Endothelial cell of umbilical vein (primary cell): ENCODE measurements around the gene BMPR1A. TPM values are rescaled to one million over a fixed set of nuclear protein-coding genes. Genes with fewer than 3 reads are reported as not detected.

Experiments used
- BruUV-seq: library from RNA; stranded (reverse); fragments of 400-500 nt; replicated peaks from 2 replicates; lab custom pipeline; 2021; lab: Mats Ljungman, UMichigan
- CTCF ChIA-PET: fragments of 300-600, 350-600 bp; sonication (Branson Sonifier 250); formaldehyde crosslinking; loops from one replicate; lab custom pipeline; 2021; ENCODE audit warnings: antibody characterized with exemption, inconsistent platforms; lab: Charles Lee
- POLR2A ChIA-PET: fragments of 300-600, 350-600 bp; sonication (Branson Sonifier 250); formaldehyde crosslinking; loops from one replicate; lab custom pipeline; 2021; ENCODE audit warnings: antibody characterized with exemption, inconsistent platforms; lab: Charles Lee
- DNase-seq: peaks from one replicate; pipeline ENCODE4 v3.0.0-alpha.2; 2011; ENCODE audit warnings: low read depth, low spot score
- FAIRE-seq: peaks from 2 replicates; lab custom pipeline; 2011; peaks lifted over from hg19 to GRCh38; lab: Jason Lieb, UNC
- H2AFZ ChIP-seq: 2 replicates; pipeline ENCODE4 v1.6.0; 2012; ENCODE audit warnings: low read depth, low read length, control low read depth, inconsistent platforms
- H3K27ac ChIP-seq: 2 replicates; pipeline ENCODE4 v1.5.1; 2011; ENCODE audit warnings: low read depth, mild to moderate bottlenecking, control low read depth, low read length, moderate library complexity; ENCODE audit not compliant: insufficient read depth
- H3K27me3 ChIP-seq, 2 experiments: 2 replicates each; pipeline versions ENCODE4 v1.6.0 to v1.6.1; 2011; ENCODE audit warnings: low read length in 2 of 2, mixed read lengths in 1 of 2; ENCODE audit not compliant: control insufficient read depth in 2 of 2, insufficient read depth in 2 of 2
- H3K36me3 ChIP-seq, 2 experiments: 2 replicates in 1 of 2; 3 replicates in 1 of 2; pipeline ENCODE4 v1.5.1; 2011; ENCODE audit warnings: low read length in 2 of 2, mild to moderate bottlenecking in 1 of 2, moderate library complexity in 1 of 2; ENCODE audit not compliant: control insufficient read depth in 2 of 2, insufficient read depth in 2 of 2; ENCODE audit errors: extremely low read depth in 1 of 2
- H3K4me1 ChIP-seq: 3 replicates; pipeline ENCODE4 v1.5.1; 2011; ENCODE audit warnings: mild to moderate bottlenecking, low read length; ENCODE audit not compliant: control insufficient read depth, insufficient read depth; ENCODE audit errors: extremely low read depth
- H3K4me2 ChIP-seq: 2 replicates; pipeline ENCODE4 v1.6.1; 2011; ENCODE audit warnings: low read length, control low read depth, mixed read lengths; ENCODE audit not compliant: insufficient read depth
- H3K4me3 ChIP-seq, 3 experiments: fragments of 200-600 bp in 1 of 3; sonication (generic), shearing (Covaris generic) in 1 of 3; replicated peaks in 1 of 3; 2 replicates each; pipeline ENCODE4 v1.5.1; 2011 to 2016; ENCODE audit warnings: control low read depth in 3 of 3, low read length in 3 of 3, mild to moderate bottlenecking in 2 of 3, inconsistent platforms in 1 of 3, low read depth in 1 of 3, moderate library complexity in 1 of 3; ENCODE audit not compliant: insufficient read depth in 1 of 3
- H3K79me2 ChIP-seq: 2 replicates; pipeline ENCODE4 v1.6.0; 2012; ENCODE audit warnings: low read length, inconsistent platforms; ENCODE audit not compliant: control insufficient read depth, insufficient read depth
- H3K9ac ChIP-seq: replicated peaks from 2 replicates; pipeline ENCODE3; 2011; ENCODE audit warnings: low read length, control low read depth; ENCODE audit not compliant: insufficient read depth; ENCODE audit errors: extremely low read depth
- H3K9me1 ChIP-seq: replicated peaks from 3 replicates; pipeline ENCODE4 v1.6.0; 2011; ENCODE audit warnings: mild to moderate bottlenecking, low read length; ENCODE audit not compliant: control insufficient read depth, insufficient read depth; ENCODE audit errors: extremely low read depth
- H3K9me3 ChIP-seq: replicated peaks from 2 replicates; pipeline ENCODE4 v1.5.1; 2012; ENCODE audit warnings: low read length, inconsistent platforms; ENCODE audit not compliant: control insufficient read depth, insufficient read depth
- H4K20me1 ChIP-seq: replicated peaks from 2 replicates; pipeline ENCODE3; 2011; ENCODE audit warnings: mild to moderate bottlenecking, low read length; ENCODE audit not compliant: control insufficient read depth, insufficient read depth; ENCODE audit errors: extremely low read depth
- EZH2 ChIP-seq: IDR thresholded peaks from 2 replicates; pipeline ENCODE4 v1.6.1; 2012; ENCODE audit warnings: borderline replicate concordance, low read depth, mild to moderate bottlenecking, moderate library complexity, low read length, inconsistent platforms; ENCODE audit not compliant: severe bottlenecking
- FOS ChIP-seq: IDR thresholded peaks from 2 replicates; pipeline ENCODE4 v1.6.1; 2011; ENCODE audit warnings: mild to moderate bottlenecking, low read length, moderate library complexity, borderline replicate concordance; ENCODE audit not compliant: insufficient read depth
- GATA2 ChIP-seq: IDR thresholded peaks from 2 replicates; pipeline ENCODE4 v1.7.0; 2011; ENCODE audit warnings: low read depth, mild to moderate bottlenecking, moderate library complexity, mixed read lengths, low read length; ENCODE audit not compliant: insufficient read length, insufficient read depth
- JUN ChIP-seq: IDR thresholded peaks from 2 replicates; pipeline ENCODE4 v1.6.1; 2011; ENCODE audit warnings: borderline replicate concordance, low read depth; ENCODE audit not compliant: insufficient read length, insufficient read depth
- MYC ChIP-seq: IDR thresholded peaks from one replicate; pipeline ENCODE4 v1.6.1; 2011; ENCODE audit warnings: mild to moderate bottlenecking, low read depth, low read length
- POLR2A ChIP-seq: IDR thresholded peaks from 2 replicates; pipeline ENCODE4 v1.6.1; 2012; ENCODE audit warnings: low read depth, mild to moderate bottlenecking, control low read depth, low read length
- POLR2AphosphoS5 ChIP-seq: IDR thresholded peaks from 2 replicates; pipeline ENCODE4 v1.6.1; 2012; ENCODE audit warnings: low read depth, mild to moderate bottlenecking, control low read depth, low read length, moderate library complexity; ENCODE audit not compliant: insufficient read depth
- dilution Hi-C: fragments of 300-500 bp; cut with MboI; formaldehyde crosslinking; loops from one replicate; pipeline ENCODE4 v1.15.0; 2019; ENCODE audit warnings: low sequenced_read_pairs; ENCODE audit not compliant: extremely low pct_ligation_motif_present
- intact Hi-C: fragments of 100-400 bp; cut with micrococcal nuclease; formaldehyde crosslinking; loops from one replicate; pipeline ENCODE4 v1.10.0; 2022
- polyA plus RNA-seq, 4 experiments: library from polyadenylated mRNA; depleted of rRNA in 3 of 4; stranded (reverse) in 3 of 4; unstranded in 1 of 4; fragments of >200 nt; gene quantifications; 2 replicates each; pipeline versions ENCODE4 v1.2.1 to v1.2.3, GENCODE V29; 2011 to 2012; ENCODE audit warnings: missing spikeins in 1 of 4
- total RNA-seq: library from RNA; stranded (reverse); gene quantifications from 2 replicates; pipeline ENCODE4 v1.2.3, GENCODE V29; 2021
- TF ChIP-seq, protein P1 (sequence below), 2 donors: IDR thresholded peaks; 1 replicate in 1 of 2; 2 replicates in 1 of 2; pipeline ENCODE4 v1.5.1; 2011; ENCODE audit warnings: low read length in 2 of 2, mild to moderate bottlenecking in 2 of 2, moderate library complexity in 2 of 2, control low read depth in 1 of 2, inconsistent platforms in 1 of 2, low read depth in 1 of 2; ENCODE audit not compliant: insufficient read depth in 1 of 2; ENCODE audit errors: extremely low read depth in 1 of 2
- TF ChIP-seq, protein P2 (sequence below): IDR thresholded peaks from 2 replicates; pipeline ENCODE4 v1.6.1; 2011; ENCODE audit not compliant: insufficient read depth, insufficient read length

The BMPR1A gene
- total and polyA plus RNA-seq, 2 donors (not counting 3 experiments of a cell fraction or from before 2014, with no cell fraction given), result not detected

DNA sequence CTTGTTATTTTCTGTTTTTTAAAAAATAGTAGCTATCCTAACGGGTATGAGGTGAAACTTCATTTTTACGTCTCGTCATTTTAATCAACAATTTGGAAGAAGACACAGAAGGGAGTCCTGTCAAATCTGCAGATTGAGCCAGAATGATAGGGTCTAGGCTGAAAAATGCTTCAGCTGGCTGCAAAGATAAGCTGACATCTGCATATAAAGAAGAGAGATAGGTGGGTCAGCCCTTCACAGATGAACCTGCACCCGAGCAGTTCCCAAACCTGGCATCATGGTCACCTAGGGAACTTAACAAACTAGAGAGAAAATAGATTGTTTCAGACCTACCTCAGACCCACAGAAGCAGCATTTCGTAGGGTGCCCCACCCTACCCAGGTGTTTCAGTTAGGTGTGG, 35.2 kb upstream of the BMPR1A start:
- peaks cover 66 to 77% of the 10 kb centered on the region in 2 experiments for H3K27me3 ChIP-seq
- no peaks in the 10 kb centered on the region for H4K20me1 ChIP-seq
- no peak overlapping the region for H3K4me2 ChIP-seq
- dilution Hi-C loops (no loop called here), intact Hi-C loops (no loop called here)
- ChIA-PET CTCF (interaction anchor here (1.1 kb wide), 1 partner anchor 18 kb away, joined by 3 read pairs; no protein-coding TSS in a partner anchor), POLR2A (no interaction called here)
- H3K79me2 ChIP-seq, result no peaks in the 10 kb centered on the region
- no peak for TF ChIP-seq GATA2
- TF ChIP-seq FOS, result no peak
- TF ChIP-seq POLR2AphosphoS5, result no peak
- TF ChIP-seq, protein P1, sequence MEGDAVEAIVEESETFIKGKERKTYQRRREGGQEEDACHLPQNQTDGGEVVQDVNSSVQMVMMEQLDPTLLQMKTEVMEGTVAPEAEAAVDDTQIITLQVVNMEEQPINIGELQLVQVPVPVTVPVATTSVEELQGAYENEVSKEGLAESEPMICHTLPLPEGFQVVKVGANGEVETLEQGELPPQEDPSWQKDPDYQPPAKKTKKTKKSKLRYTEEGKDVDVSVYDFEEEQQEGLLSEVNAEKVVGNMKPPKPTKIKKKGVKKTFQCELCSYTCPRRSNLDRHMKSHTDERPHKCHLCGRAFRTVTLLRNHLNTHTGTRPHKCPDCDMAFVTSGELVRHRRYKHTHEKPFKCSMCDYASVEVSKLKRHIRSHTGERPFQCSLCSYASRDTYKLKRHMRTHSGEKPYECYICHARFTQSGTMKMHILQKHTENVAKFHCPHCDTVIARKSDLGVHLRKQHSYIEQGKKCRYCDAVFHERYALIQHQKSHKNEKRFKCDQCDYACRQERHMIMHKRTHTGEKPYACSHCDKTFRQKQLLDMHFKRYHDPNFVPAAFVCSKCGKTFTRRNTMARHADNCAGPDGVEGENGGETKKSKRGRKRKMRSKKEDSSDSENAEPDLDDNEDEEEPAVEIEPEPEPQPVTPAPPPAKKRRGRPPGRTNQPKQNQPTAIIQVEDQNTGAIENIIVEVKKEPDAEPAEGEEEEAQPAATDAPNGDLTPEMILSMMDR (IDR thresholded peaks at IDR 0.05; ENCODE audit: extremely low read depth in 1 of 2, insufficient read depth in 1 of 2, low read depth in 1 of 2, low read length in 2 of 2), result no peak
- TF ChIP-seq, protein P2, sequence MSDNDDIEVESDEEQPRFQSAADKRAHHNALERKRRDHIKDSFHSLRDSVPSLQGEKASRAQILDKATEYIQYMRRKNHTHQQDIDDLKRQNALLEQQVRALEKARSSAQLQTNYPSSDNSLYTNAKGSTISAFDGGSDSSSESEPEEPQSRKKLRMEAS, result no peak
- TF ChIP-seq JUN, result no peak
- no peak for TF ChIP-seq EZH2
- TF ChIP-seq MYC, result no peak
- no peak for TF ChIP-seq POLR2A
- H3K9me3 ChIP-seq, result no peaks in the 10 kb centered on the region
- no peaks in the 10 kb centered on the region for H3K9me1 ChIP-seq
- no TSS peak for BruUV-seq
- no peak overlapping the region for H3K4me3 ChIP-seq
- H3K9ac ChIP-seq, result no peak overlapping the region
- H3K27ac ChIP-seq, result no peak overlapping the region
- no peak overlapping the region for H2AFZ ChIP-seq
- no peaks in the 10 kb centered on the region for H3K36me3 ChIP-seq
- H3K4me1 ChIP-seq, result no peaks in the 10 kb centered on the region
- FAIRE-seq, result no peak
- no peak for DNase-seq
